ENCODE results near the gene KLK14. TPM values are rescaled to one million over a fixed set of nuclear protein-coding genes. Genes with fewer than 3 reads are reported as not detected.

The KLK14 gene
- total RNA-seq, 1 donor from 2014 or later = 0.23 TPM

DNA sequence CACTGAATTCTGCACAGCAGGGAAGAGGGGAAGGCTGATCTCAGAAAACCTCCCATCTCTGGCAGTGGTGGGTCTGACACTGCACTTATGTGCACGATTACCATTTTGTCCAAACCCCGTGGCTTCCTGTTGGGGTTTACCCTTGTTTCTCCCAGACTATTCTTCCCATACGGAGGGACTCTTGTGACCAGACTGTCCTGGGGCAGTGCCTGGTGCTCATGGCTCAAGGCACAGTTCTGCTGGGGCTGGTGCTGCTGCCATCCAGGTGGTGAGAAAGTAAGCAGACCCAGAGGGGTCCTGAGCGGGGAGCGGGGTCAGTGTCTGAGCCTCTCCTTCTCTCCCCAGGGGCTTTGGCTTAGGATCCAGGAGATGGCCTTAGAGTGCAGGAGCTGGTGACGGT is 36.9 kb upstream of the KLK14 start:
- H3K9ac ChIP-seq (ENCODE audit: low read length) = no peak overlapping the region
- no peaks in the 10 kb centered on the region for H3K79me2 ChIP-seq (ENCODE audit: insufficient read depth, low read length)
- H4K20me1 ChIP-seq (ENCODE audit: insufficient read depth, low read length) = no peaks in the 10 kb centered on the region
- no peak for FAIRE-seq
- no peaks in the 10 kb centered on the region for H3K9me3 ChIP-seq (ENCODE audit: insufficient read depth, low read depth, low read length)
- DNase-seq (ENCODE audit: low read depth) = no peak
- no peak overlapping the region for H3K27ac ChIP-seq (ENCODE audit: low read depth, low read length)
- H3K27me3 Mint-ChIP-seq (ENCODE audit: low read depth, unreplicated experiment) = peaks cover 33% of the 10 kb centered on the region
- H3K4me2 ChIP-seq (ENCODE audit: low read length) = no peak overlapping the region
- peaks cover 5% of the 10 kb centered on the region for H3K4me1 Mint-ChIP-seq (ENCODE audit: low read depth, unreplicated experiment)
- no peak overlapping the region for H3K4me3 Mint-ChIP-seq (ENCODE audit: unreplicated experiment)
- no peak overlapping the region for H3K27ac Mint-ChIP-seq (ENCODE audit: unreplicated experiment)
- no peak overlapping the region for H3K4me3 ChIP-seq (ENCODE audit: insufficient read depth, low read depth, low read length)
- H3K9me3 Mint-ChIP-seq (ENCODE audit: unreplicated experiment) = no peaks in the 10 kb centered on the region
- H2AFZ ChIP-seq (ENCODE audit: low read depth, low read length) = no peak overlapping the region
- TF ChIP-seq, protein P1, sequence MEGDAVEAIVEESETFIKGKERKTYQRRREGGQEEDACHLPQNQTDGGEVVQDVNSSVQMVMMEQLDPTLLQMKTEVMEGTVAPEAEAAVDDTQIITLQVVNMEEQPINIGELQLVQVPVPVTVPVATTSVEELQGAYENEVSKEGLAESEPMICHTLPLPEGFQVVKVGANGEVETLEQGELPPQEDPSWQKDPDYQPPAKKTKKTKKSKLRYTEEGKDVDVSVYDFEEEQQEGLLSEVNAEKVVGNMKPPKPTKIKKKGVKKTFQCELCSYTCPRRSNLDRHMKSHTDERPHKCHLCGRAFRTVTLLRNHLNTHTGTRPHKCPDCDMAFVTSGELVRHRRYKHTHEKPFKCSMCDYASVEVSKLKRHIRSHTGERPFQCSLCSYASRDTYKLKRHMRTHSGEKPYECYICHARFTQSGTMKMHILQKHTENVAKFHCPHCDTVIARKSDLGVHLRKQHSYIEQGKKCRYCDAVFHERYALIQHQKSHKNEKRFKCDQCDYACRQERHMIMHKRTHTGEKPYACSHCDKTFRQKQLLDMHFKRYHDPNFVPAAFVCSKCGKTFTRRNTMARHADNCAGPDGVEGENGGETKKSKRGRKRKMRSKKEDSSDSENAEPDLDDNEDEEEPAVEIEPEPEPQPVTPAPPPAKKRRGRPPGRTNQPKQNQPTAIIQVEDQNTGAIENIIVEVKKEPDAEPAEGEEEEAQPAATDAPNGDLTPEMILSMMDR (IDR thresholded peaks at IDR 0.05; ENCODE audit: insufficient read depth, low read depth, low read length) = no peak
- TF ChIP-seq EZH2 (IDR thresholded peaks at IDR 0.05; ENCODE audit: insufficient read depth, low read length) = no peak
- no peaks in the 10 kb centered on the region for H3K4me1 ChIP-seq (ENCODE audit: insufficient read depth, low read length)
- H3K27me3 ChIP-seq (ENCODE audit: insufficient read depth, low read length) = no peaks in the 10 kb centered on the region
- no peaks in the 10 kb centered on the region for H3K36me3 Mint-ChIP-seq (ENCODE audit: low read depth, unreplicated experiment)
- no peaks in the 10 kb centered on the region for H3K36me3 ChIP-seq (ENCODE audit: insufficient read depth, low read length)

DNA sequence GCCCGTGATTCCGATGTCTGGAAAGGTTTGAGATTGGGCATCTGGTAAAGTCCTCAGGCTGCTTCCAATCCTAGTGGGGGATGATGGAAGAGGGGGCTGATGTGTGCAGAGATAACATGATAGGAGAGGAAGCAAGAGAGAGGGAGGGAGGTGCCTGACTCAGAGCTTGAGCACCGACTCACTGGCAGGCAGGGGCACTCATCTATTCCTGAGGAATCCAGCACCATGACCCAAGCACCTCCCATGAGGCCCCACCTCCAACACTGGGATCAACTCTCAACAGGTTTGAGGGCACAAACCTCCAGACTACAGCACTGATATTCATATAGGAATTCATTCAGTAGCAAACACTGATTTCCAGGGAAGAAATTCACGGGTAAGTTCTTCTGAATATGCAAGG is 36.4 kb upstream of the KLK14 start:
- Histone ChIP-seq H3K9ac (ENCODE audit: low read length) (no peak overlapping the region), H3K27me3 (ENCODE audit: insufficient read depth, low read length) (no peaks in the 10 kb centered on the region), H3K4me3 (ENCODE audit: insufficient read depth, low read depth, low read length) (no peak overlapping the region), H2AFZ (ENCODE audit: low read depth, low read length) (no peak overlapping the region), H3K36me3 (ENCODE audit: insufficient read depth, low read length) (no peaks in the 10 kb centered on the region), H3K4me1 (ENCODE audit: insufficient read depth, low read length) (no peaks in the 10 kb centered on the region), H4K20me1 (ENCODE audit: insufficient read depth, low read length) (no peaks in the 10 kb centered on the region), H3K9me3 (ENCODE audit: insufficient read depth, low read depth, low read length) (no peaks in the 10 kb centered on the region), H3K79me2 (ENCODE audit: insufficient read depth, low read length) (no peaks in the 10 kb centered on the region), H3K4me2 (ENCODE audit: low read length) (no peak overlapping the region), H3K27ac (ENCODE audit: low read depth, low read length) (no peak overlapping the region)
- DNase-seq (ENCODE audit: low read depth) (no peak), FAIRE-seq (no peak)
- Mint-ChIP-seq H3K4me1 (ENCODE audit: low read depth, unreplicated experiment) (peaks cover 5% of the 10 kb centered on the region), H3K27ac (ENCODE audit: unreplicated experiment) (no peak overlapping the region), H3K9me3 (ENCODE audit: unreplicated experiment) (no peaks in the 10 kb centered on the region), H3K27me3 (ENCODE audit: low read depth, unreplicated experiment) (peaks cover 33% of the 10 kb centered on the region), H3K4me3 (ENCODE audit: unreplicated experiment) (no peak overlapping the region), H3K36me3 (ENCODE audit: low read depth, unreplicated experiment) (no peaks in the 10 kb centered on the region)
- TF ChIP-seq, protein P1 (IDR thresholded peaks at IDR 0.05; ENCODE audit: insufficient read depth, low read depth, low read length) = no peak
- TF ChIP-seq EZH2 (IDR thresholded peaks at IDR 0.05; ENCODE audit: insufficient read depth, low read length) = no peak

DNA sequence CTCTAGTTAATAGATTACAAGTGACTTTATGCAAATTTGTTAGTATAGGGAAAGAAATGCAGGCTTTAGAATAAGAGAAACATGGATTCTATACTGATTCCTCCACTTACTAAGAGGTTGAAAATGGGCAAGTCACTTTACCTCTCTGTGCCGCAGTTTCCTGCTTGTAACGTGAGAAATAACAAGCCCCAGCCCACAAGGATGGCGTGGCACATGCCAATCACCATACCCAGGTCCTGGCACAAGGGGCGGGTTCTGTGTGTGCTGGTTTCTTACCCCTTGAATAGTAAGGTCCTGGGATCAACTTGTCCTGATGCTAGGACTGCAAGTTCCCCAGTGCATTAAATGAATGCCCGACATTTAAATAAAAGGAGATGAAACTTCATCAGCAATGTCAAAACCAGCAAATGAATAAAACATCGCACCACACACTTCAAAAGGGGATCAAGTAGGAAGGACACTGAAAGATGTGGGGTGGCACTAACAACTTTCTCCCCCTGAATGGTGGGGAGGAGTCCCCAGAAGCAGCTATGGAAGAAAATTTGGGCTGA is 34.1 kb upstream of the KLK14 start:
- no peak for FAIRE-seq
- H3K27me3 Mint-ChIP-seq (ENCODE audit: low read depth, unreplicated experiment) = peaks cover 32% of the 10 kb centered on the region

More for the DNA sequence above, 34.1 kb upstream of the KLK14 start:
- Histone ChIP-seq H3K36me3 (ENCODE audit: insufficient read depth, low read length) (no peaks in the 10 kb centered on the region), H4K20me1 (ENCODE audit: insufficient read depth, low read length) (no peaks in the 10 kb centered on the region), H3K4me1 (ENCODE audit: insufficient read depth, low read length) (no peaks in the 10 kb centered on the region), H2AFZ (ENCODE audit: low read depth, low read length) (no peak overlapping the region), H3K9me3 (ENCODE audit: insufficient read depth, low read depth, low read length) (no peaks in the 10 kb centered on the region), H3K27me3 (ENCODE audit: insufficient read depth, low read length) (no peaks in the 10 kb centered on the region), H3K9ac (ENCODE audit: low read length) (no peak overlapping the region), H3K4me2 (ENCODE audit: low read length) (no peak overlapping the region), H3K4me3 (ENCODE audit: insufficient read depth, low read depth, low read length) (no peak overlapping the region), H3K79me2 (ENCODE audit: insufficient read depth, low read length) (no peaks in the 10 kb centered on the region), H3K27ac (ENCODE audit: low read depth, low read length) (no peak overlapping the region)
- Mint-ChIP-seq H3K9me3 (ENCODE audit: unreplicated experiment) (no peaks in the 10 kb centered on the region), H3K4me3 (ENCODE audit: unreplicated experiment) (no peak overlapping the region), H3K36me3 (ENCODE audit: low read depth, unreplicated experiment) (no peaks in the 10 kb centered on the region), H3K27ac (ENCODE audit: unreplicated experiment) (no peak overlapping the region), H3K4me1 (ENCODE audit: low read depth, unreplicated experiment) (peaks cover 3% of the 10 kb centered on the region)
- no peak for DNase-seq (ENCODE audit: low read depth)
- TF ChIP-seq, protein P1 (IDR thresholded peaks at IDR 0.05; ENCODE audit: insufficient read depth, low read depth, low read length) = no peak
- TF ChIP-seq EZH2 (IDR thresholded peaks at IDR 0.05; ENCODE audit: insufficient read depth, low read length) = no peak

Data from astrocyte (in vitro differentiated cells and primary cell).